ENCODE data around the gene FRMD8. TPM values are rescaled to one million over a fixed set of nuclear protein-coding genes. Genes with fewer than 3 reads are reported as not detected.

FRMD8 gene
- total and polyA plus RNA-seq, 2 of the 8 experiments (the other 6 are each of a cell fraction or from before 2014, with no cell fraction given) = 15.0 to 19.2 TPM

GRCh38 chr11:65454696-65455456 is 68.4 kb downstream of the FRMD8 start (continued):
- TF ChIP-seq CREB1 (IDR thresholded peaks at IDR 0.05) = peak; percentile 28; the same call in 1 of the 2 replicates
- no peak for TF ChIP-seq ZNF274 (IDR thresholded peaks at IDR 0.05; ENCODE audit: borderline replicate concordance, extremely low read depth, low read length)
- no peak for TF ChIP-seq SRF (IDR thresholded peaks at IDR 0.05; ENCODE audit: low read depth, low read length)
- peak; percentile 38; the same call in 1 of the 2 replicates for TF ChIP-seq TBP (IDR thresholded peaks at IDR 0.05; ENCODE audit: low read depth, low read length)

Measured in H1 (cell line).